Fibroblast of lung (primary cell): ENCODE data around the gene KCNMA1.

Experiments
- CTCF ChIP-seq, 2 donors: IDR thresholded peaks in 1 of 2; conservative IDR thresholded peaks in 1 of 2; 1 replicate in 1 of 2; 2 replicates in 1 of 2; pipeline ENCODE4 v1.5.1; 2011 to 2012; ENCODE audit warnings: low read length in 2 of 2, control low read depth in 1 of 2, inconsistent platforms in 1 of 2, low read depth in 1 of 2, mild to moderate bottlenecking in 1 of 2
- EZH2 ChIP-seq: IDR thresholded peaks from 2 replicates; pipeline ENCODE4 v1.5.1; 2012; ENCODE audit warnings: low read length, control low read depth, mild to moderate bottlenecking; ENCODE audit errors: missing control alignments

- TF ChIP-seq CTCF (conservative IDR thresholded peaks at IDR 0.05 in 1 of 2, IDR thresholded peaks at IDR 0.05 in 1 of 2; ENCODE audit: low read depth in 1 of 2, low read length in 2 of 2), result no peak
- no peak for TF ChIP-seq EZH2
Observed at GRCh38 chr10:77042706-77043419, 594.7 kb downstream of the KCNMA1 start.
